BJ (cell line): ENCODE data around the gene NAA38. TPM values are rescaled to one million over a fixed set of nuclear protein-coding genes. Genes with fewer than 3 reads are reported as not detected.
A peak's percentile ranks its signal among the peaks of the same experiment; 100 is the strongest.

Experiments
- CTCF ChIA-PET: fragments of 350-600 bp; formaldehyde crosslinking; extraction: SDS; loops from one replicate; lab custom pipeline; 2021; ENCODE audit warnings: antibody characterized with exemption, inconsistent platforms; lab: Yijun Ruan, JAX
- POLR2A ChIA-PET: fragments of 300-600 bp; sonication (Branson Sonifier 250); formaldehyde crosslinking; extraction: SDS; loops from one replicate; lab custom pipeline; 2021; ENCODE audit warnings: antibody characterized with exemption; lab: Charles Lee
- DNase-seq: peaks from one replicate; pipeline ENCODE4 v3.0.0-alpha.2; 2011; ENCODE audit warnings: low read depth
- H3K27me3 ChIP-seq: 2 replicates; pipeline ENCODE4 v1.6.0; 2011; ENCODE audit warnings: low read length; ENCODE audit not compliant: control insufficient read depth, insufficient read depth
- H3K36me3 ChIP-seq: 2 replicates; pipeline ENCODE4 v1.5.1; 2011; ENCODE audit warnings: low read length; ENCODE audit not compliant: control insufficient read depth, insufficient read depth
- H3K4me3 ChIP-seq: 2 replicates; pipeline ENCODE4 v1.5.1; 2011; ENCODE audit warnings: low read depth, mild to moderate bottlenecking, control low read depth, low read length
- CTCF ChIP-seq: IDR thresholded peaks from 2 replicates; pipeline ENCODE4 v1.5.1; 2011; ENCODE audit warnings: low read depth, mild to moderate bottlenecking, control low read depth, inconsistent platforms, low read length, moderate library complexity; ENCODE audit not compliant: insufficient read depth
- polyA minus RNA-seq: library from RNA; depleted of rRNA, polyadenylated mRNA; stranded (reverse); fragments of >200 nt; gene quantifications from 2 replicates; pipeline ENCODE4 v1.2.3, GENCODE V29; 2011; rRNA and poly(A)+ RNA removed
- polyA plus RNA-seq: library from polyadenylated mRNA; depleted of rRNA; stranded (reverse); fragments of >200 nt; gene quantifications from 2 replicates; pipeline ENCODE4 v1.2.3, GENCODE V29; 2011; rRNA removed

Gene NAA38
- 74.9 and 82.7 TPM in 2 replicates for polyA plus RNA-seq
- polyA minus RNA-seq: 20.8 and 34.3 TPM in 2 replicates

- ChIA-PET POLR2A (interaction anchor here (0.6 to 1.4 kb wide), 4 partner anchors 14 to 59 kb away, joined by 3 read pairs; partner anchors contain the start of gene RNF227), CTCF (interaction anchor here (0.6 to 3.0 kb wide), 11 partner anchors 13 to 184 kb away, joined by 3 to 23 read pairs (median 8); partner anchors contain the start of gene RNF227)
- no peaks in the 10 kb centered on the region for H3K27me3 ChIP-seq
- peak within 1 kb of the TSS; percentile 58 for H3K4me3 ChIP-seq
- H3K36me3 ChIP-seq: peaks cover 13% of the 10 kb centered on the region
- peak; percentile 59 for TF ChIP-seq CTCF
- peak; percentile 97 for DNase-seq
Observed at GRCh38 chr17:7856811-7857712, at the start of gene NAA38. NAA38 (minus strand) TSS chr17:7857559; CDS start chr17:7857463, 96 bp downstream.

- CTCF ChIA-PET: interaction anchor here (0.9 to 7.5 kb wide), 3 partner anchors 12 to 85 kb away, joined by 3 to 35 read pairs (median 3); partner anchors contain the start of gene RNF227
- peaks cover 63% of the 10 kb centered on the region for H3K36me3 ChIP-seq
- no peak for TF ChIP-seq CTCF
- no peak overlapping the region for H3K4me3 ChIP-seq
- no peaks in the 10 kb centered on the region for H3K27me3 ChIP-seq
- POLR2A ChIA-PET: no interaction called here
- DNase-seq: no peak
Observed at GRCh38 chr17:7903154-7904103, 46.1 kb upstream of the NAA38 start.

- TF ChIP-seq CTCF: peak; percentile 63
- POLR2A ChIA-PET: no interaction called here
- DNase-seq: no peak
- CTCF ChIA-PET: interaction anchor here (0.6 to 7.5 kb wide), 19 partner anchors 9 to 167 kb away, joined by 3 to 60 read pairs (median 4); partner anchors contain the start of genes CNTROB, CYB5D1, NAA38 and TRAPPC1
- no peak overlapping the region for H3K4me3 ChIP-seq
- peaks cover 62% of the 10 kb centered on the region for H3K36me3 ChIP-seq
- H3K27me3 ChIP-seq: no peaks in the 10 kb centered on the region
Observed at GRCh38 chr17:7897773-7898172, 40.4 kb upstream of the NAA38 start.

GRCh38 chr17:7897090-7897489 is 39.7 kb upstream of the NAA38 start:
- CTCF ChIA-PET: interaction anchor here (0.8 to 7.5 kb wide), 11 partner anchors 11 to 92 kb away, joined by 3 to 60 read pairs (median 4); partner anchors contain the start of genes CNTROB, CYB5D1, NAA38 and TRAPPC1
- TF ChIP-seq CTCF: no peak
- no peak for DNase-seq
- no peaks in the 10 kb centered on the region for H3K27me3 ChIP-seq
- H3K36me3 ChIP-seq: peaks cover 59% of the 10 kb centered on the region
- POLR2A ChIA-PET: no interaction called here
- no peak overlapping the region for H3K4me3 ChIP-seq
